HEK293 (cell line): Measurements from ENCODE around the gene CACHD1.
A peak's percentile ranks its signal among the peaks of the same experiment; 100 is the strongest.

Experiments
- PRDM10 ChIP-seq: fragments of 450-650 bp; formaldehyde crosslinking; IDR thresholded peaks from 2 replicates; pipeline ENCODE4 v1.5.1; 2016; ENCODE audit warnings: missing biosample characterization, missing genetic modification characterization
- REPIN1 ChIP-seq: fragments of 450-650 bp; formaldehyde crosslinking; IDR thresholded peaks from 2 replicates; pipeline ENCODE4 v1.5.1; 2017; ENCODE audit warnings: missing biosample characterization, missing genetic modification characterization, low read depth
- ZBTB17 ChIP-seq: fragments of 450-650 bp; formaldehyde crosslinking; IDR thresholded peaks from 2 replicates; pipeline ENCODE4 v1.5.1; 2016; ENCODE audit warnings: missing biosample characterization, missing genetic modification characterization
- ZBTB49 ChIP-seq: fragments of 450-650 bp; formaldehyde crosslinking; IDR thresholded peaks from 2 replicates; pipeline ENCODE4 v1.5.1; 2016; ENCODE audit warnings: missing biosample characterization, missing genetic modification characterization, low read depth
- ZNF16 ChIP-seq: fragments of 450-650 bp; formaldehyde crosslinking; IDR thresholded peaks from 2 replicates; pipeline ENCODE4 v1.5.1; 2016; ENCODE audit warnings: low read depth, missing biosample characterization, missing genetic modification characterization
- ZNF169 ChIP-seq: fragments of 450-650 bp; formaldehyde crosslinking; IDR thresholded peaks from 2 replicates; pipeline ENCODE4 v1.5.1; 2016; ENCODE audit warnings: missing biosample characterization, missing genetic modification characterization
- ZNF423 ChIP-seq: fragments of 450-650 bp; formaldehyde crosslinking; IDR thresholded peaks from 2 replicates; pipeline ENCODE4 v1.5.1; 2016; ENCODE audit warnings: missing biosample characterization, missing genetic modification characterization
- ZNF426 ChIP-seq: fragments of 450-650 bp; formaldehyde crosslinking; IDR thresholded peaks from 2 replicates; pipeline ENCODE4 v1.5.1; 2017; ENCODE audit warnings: missing biosample characterization, missing genetic modification characterization, mild to moderate bottlenecking, inconsistent platforms, moderate library complexity
- ZNF621 ChIP-seq: fragments of 450-650 bp; formaldehyde crosslinking; IDR thresholded peaks from 2 replicates; pipeline ENCODE4 v1.5.1; 2017; ENCODE audit warnings: missing biosample characterization, missing genetic modification characterization
- ZNF701 ChIP-seq: fragments of 450-650 bp; formaldehyde crosslinking; IDR thresholded peaks from 2 replicates; pipeline ENCODE4 v1.5.1; 2016; ENCODE audit warnings: missing biosample characterization, missing genetic modification characterization
- ZNF747 ChIP-seq: fragments of 450-650 bp; formaldehyde crosslinking; IDR thresholded peaks from 2 replicates; pipeline ENCODE4 v1.5.1; 2016; ENCODE audit warnings: missing biosample characterization, missing genetic modification characterization
- ZSCAN16 ChIP-seq: fragments of 450-650 bp; formaldehyde crosslinking; IDR thresholded peaks from 2 replicates; pipeline ENCODE4 v1.5.1; 2016; ENCODE audit warnings: missing biosample characterization, missing genetic modification characterization
- ZSCAN4 ChIP-seq: fragments of 450-650 bp; formaldehyde crosslinking; IDR thresholded peaks from 2 replicates; pipeline ENCODE4 v1.5.1; 2017; ENCODE audit warnings: missing biosample characterization, missing genetic modification characterization
- ZSCAN5A ChIP-seq: fragments of 450-650 bp; formaldehyde crosslinking; IDR thresholded peaks from 2 replicates; pipeline ENCODE4 v1.5.1; 2016; ENCODE audit warnings: missing biosample characterization, missing genetic modification characterization
- TF ChIP-seq, protein P1 (sequence below): fragments of 450-650 bp; formaldehyde crosslinking; IDR thresholded peaks from 2 replicates; pipeline ENCODE4 v1.5.1; 2016; ENCODE audit warnings: missing biosample characterization, missing genetic modification characterization, borderline replicate concordance
- TF ChIP-seq, protein P2 (sequence below): fragments of 450-650 bp; formaldehyde crosslinking; IDR thresholded peaks from 2 replicates; pipeline ENCODE4 v1.5.1; 2016; ENCODE audit warnings: missing biosample characterization, missing genetic modification characterization

CACHD1 gene

GRCh38 chr1:64474665-64475439, 4.9 kb downstream of the CACHD1 start (continued):
- TF ChIP-seq, protein P1, sequence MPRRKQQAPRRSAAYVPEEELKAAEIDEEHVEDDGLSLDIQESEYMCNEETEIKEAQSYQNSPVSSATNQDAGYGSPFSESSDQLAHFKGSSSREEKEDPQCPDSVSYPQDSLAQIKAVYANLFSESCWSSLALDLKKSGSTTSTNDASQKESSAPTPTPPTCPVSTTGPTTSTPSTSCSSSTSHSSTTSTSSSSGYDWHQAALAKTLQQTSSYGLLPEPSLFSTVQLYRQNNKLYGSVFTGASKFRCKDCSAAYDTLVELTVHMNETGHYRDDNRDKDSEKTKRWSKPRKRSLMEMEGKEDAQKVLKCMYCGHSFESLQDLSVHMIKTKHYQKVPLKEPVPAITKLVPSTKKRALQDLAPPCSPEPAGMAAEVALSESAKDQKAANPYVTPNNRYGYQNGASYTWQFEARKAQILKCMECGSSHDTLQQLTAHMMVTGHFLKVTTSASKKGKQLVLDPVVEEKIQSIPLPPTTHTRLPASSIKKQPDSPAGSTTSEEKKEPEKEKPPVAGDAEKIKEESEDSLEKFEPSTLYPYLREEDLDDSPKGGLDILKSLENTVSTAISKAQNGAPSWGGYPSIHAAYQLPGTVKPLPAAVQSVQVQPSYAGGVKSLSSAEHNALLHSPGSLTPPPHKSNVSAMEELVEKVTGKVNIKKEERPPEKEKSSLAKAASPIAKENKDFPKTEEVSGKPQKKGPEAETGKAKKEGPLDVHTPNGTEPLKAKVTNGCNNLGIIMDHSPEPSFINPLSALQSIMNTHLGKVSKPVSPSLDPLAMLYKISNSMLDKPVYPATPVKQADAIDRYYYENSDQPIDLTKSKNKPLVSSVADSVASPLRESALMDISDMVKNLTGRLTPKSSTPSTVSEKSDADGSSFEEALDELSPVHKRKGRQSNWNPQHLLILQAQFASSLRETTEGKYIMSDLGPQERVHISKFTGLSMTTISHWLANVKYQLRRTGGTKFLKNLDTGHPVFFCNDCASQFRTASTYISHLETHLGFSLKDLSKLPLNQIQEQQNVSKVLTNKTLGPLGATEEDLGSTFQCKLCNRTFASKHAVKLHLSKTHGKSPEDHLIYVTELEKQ (tag by site-specific recombination): no peak
- TF ChIP-seq ZNF621 (tag by site-specific recombination) (no peak), ZSCAN16 (tag by site-specific recombination) (no peak), ZSCAN4 (tag by site-specific recombination) (no peak), ZBTB49 (no peak), ZNF169 (tag by site-specific recombination) (no peak), ZNF16 (tag by site-specific recombination) (no peak), ZBTB17 (tag by site-specific recombination) (peak; percentile 33; the same call in 1 of the 2 replicates), ZNF423 (tag by site-specific recombination) (0 out of 2 replicates have a peak, but pooled peaks have one; percentile 14), ZNF747 (tag by site-specific recombination) (no peak), ZSCAN5A (tag by site-specific recombination) (no peak), REPIN1 (tag by site-specific recombination) (no peak), PRDM10 (0 out of 2 replicates have a peak, but pooled peaks have one; percentile 24), ZNF426 (tag by site-specific recombination) (no peak), ZNF701 (tag by site-specific recombination) (no peak)
- TF ChIP-seq, protein P2, sequence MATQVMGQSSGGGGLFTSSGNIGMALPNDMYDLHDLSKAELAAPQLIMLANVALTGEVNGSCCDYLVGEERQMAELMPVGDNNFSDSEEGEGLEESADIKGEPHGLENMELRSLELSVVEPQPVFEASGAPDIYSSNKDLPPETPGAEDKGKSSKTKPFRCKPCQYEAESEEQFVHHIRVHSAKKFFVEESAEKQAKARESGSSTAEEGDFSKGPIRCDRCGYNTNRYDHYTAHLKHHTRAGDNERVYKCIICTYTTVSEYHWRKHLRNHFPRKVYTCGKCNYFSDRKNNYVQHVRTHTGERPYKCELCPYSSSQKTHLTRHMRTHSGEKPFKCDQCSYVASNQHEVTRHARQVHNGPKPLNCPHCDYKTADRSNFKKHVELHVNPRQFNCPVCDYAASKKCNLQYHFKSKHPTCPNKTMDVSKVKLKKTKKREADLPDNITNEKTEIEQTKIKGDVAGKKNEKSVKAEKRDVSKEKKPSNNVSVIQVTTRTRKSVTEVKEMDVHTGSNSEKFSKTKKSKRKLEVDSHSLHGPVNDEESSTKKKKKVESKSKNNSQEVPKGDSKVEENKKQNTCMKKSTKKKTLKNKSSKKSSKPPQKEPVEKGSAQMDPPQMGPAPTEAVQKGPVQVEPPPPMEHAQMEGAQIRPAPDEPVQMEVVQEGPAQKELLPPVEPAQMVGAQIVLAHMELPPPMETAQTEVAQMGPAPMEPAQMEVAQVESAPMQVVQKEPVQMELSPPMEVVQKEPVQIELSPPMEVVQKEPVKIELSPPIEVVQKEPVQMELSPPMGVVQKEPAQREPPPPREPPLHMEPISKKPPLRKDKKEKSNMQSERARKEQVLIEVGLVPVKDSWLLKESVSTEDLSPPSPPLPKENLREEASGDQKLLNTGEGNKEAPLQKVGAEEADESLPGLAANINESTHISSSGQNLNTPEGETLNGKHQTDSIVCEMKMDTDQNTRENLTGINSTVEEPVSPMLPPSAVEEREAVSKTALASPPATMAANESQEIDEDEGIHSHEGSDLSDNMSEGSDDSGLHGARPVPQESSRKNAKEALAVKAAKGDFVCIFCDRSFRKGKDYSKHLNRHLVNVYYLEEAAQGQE (tag by site-specific recombination): no peak
